H1 (cell line): ENCODE results near the gene PXDN. TPM values are rescaled to one million over a fixed set of nuclear protein-coding genes. Genes with fewer than 3 reads are reported as not detected.

Source experiments
- CTCF ChIA-PET: fragments of 300-600 bp; sonication (Branson Sonifier 250); formaldehyde crosslinking; loops from one replicate; lab custom pipeline; 2021; ENCODE audit not compliant: partially characterized antibody; lab: Charles Lee
- POLR2A ChIA-PET: fragments of 300-600 bp; sonication (Branson Sonifier 250); formaldehyde crosslinking; loops from one replicate; lab custom pipeline; 2021; ENCODE audit warnings: inconsistent platforms; ENCODE audit not compliant: partially characterized antibody; lab: Charles Lee
- DNase-seq, 2 experiments: peaks; one replicate each; pipeline versions ENCODE4 v3.0.0 to v3.0.0-alpha.2; 2010 to 2022; ENCODE audit warnings: low spot score in 2 of 2, low read depth in 1 of 2, mixed read lengths in 1 of 2
- FAIRE-seq: peaks from 2 replicates; lab custom pipeline; 2011; peaks lifted over from hg19 to GRCh38; lab: Jason Lieb, UNC
- H2AFZ ChIP-seq: 2 replicates; pipeline ENCODE4 v1.8.1; 2012; ENCODE audit warnings: low read length, inconsistent platforms
- H2AK5ac ChIP-seq: 2 replicates; pipeline ENCODE4 v1.6.1; 2013; ENCODE audit warnings: low read depth, low read length
- H2BK120ac ChIP-seq: replicated peaks from 2 replicates; pipeline ENCODE3; 2013; ENCODE audit warnings: low read depth, low read length, inconsistent platforms
- H2BK12ac ChIP-seq: 2 replicates; pipeline ENCODE4 v1.6.1; 2013; ENCODE audit warnings: low read depth, low read length
- H2BK15ac ChIP-seq: 2 replicates; pipeline ENCODE4 v1.6.1; 2013; ENCODE audit warnings: low read length
- H2BK20ac ChIP-seq: 2 replicates; pipeline ENCODE4 v1.6.1; 2013; ENCODE audit warnings: low read length
- H2BK5ac ChIP-seq: 2 replicates; pipeline ENCODE4 v1.6.1; 2013; ENCODE audit warnings: low read depth, low read length
- H3K14ac ChIP-seq: 2 replicates; pipeline ENCODE4 v1.6.1; 2013; ENCODE audit warnings: inconsistent platforms; ENCODE audit not compliant: insufficient read length
- H3K18ac ChIP-seq: 2 replicates; pipeline ENCODE4 v1.6.1; 2013; ENCODE audit warnings: low read length; ENCODE audit errors: extremely low read depth
- H3K23ac ChIP-seq: 2 replicates; pipeline ENCODE4 v1.6.1; 2013; ENCODE audit warnings: inconsistent platforms; ENCODE audit not compliant: insufficient read length
- H3K23me2 ChIP-seq: 2 replicates; pipeline ENCODE4 v1.6.1; 2013; ENCODE audit warnings: low read depth, low read length
- H3K27ac ChIP-seq: 2 replicates; pipeline ENCODE4 v1.6.1; 2011; ENCODE audit warnings: low read depth, low read length, inconsistent platforms
- H3K27me3 ChIP-seq, 4 experiments: replicated peaks in 1 of 4; 1 replicate in 1 of 4; 2 replicates in 3 of 4; pipeline versions ENCODE4 v1.6.1 to v1.8.1; 2011 to 2013; ENCODE audit warnings: low read length in 3 of 4, mild to moderate bottlenecking in 3 of 4, inconsistent platforms in 2 of 4, mixed read lengths in 2 of 4, moderate library complexity in 1 of 4; ENCODE audit not compliant: control insufficient read depth in 3 of 4, insufficient read depth in 3 of 4; ENCODE audit errors: extremely low read depth in 1 of 4
- H3K36me3 ChIP-seq, 4 experiments: 2 replicates each; pipeline versions ENCODE4 v1.6.1 to v1.8.1; 2011 to 2013; ENCODE audit warnings: mild to moderate bottlenecking in 4 of 4, low read length in 3 of 4, moderate library complexity in 2 of 4, control low read depth in 1 of 4, inconsistent platforms in 1 of 4; ENCODE audit not compliant: insufficient read depth in 4 of 4, control insufficient read depth in 2 of 4
- H3K4ac ChIP-seq: replicated peaks from 2 replicates; pipeline ENCODE3; 2013; ENCODE audit warnings: low read length, low read depth, mixed read lengths, inconsistent platforms; ENCODE audit not compliant: insufficient read length
- H3K4me1 ChIP-seq, 4 experiments: replicated peaks in 1 of 4; 1 replicate in 1 of 4; 2 replicates in 3 of 4; pipeline versions ENCODE4 v1.6.1 to v1.8.1; 2011 to 2013; ENCODE audit warnings: low read length in 3 of 4, inconsistent platforms in 2 of 4, mixed read lengths in 1 of 4; ENCODE audit not compliant: insufficient read depth in 4 of 4, control insufficient read depth in 3 of 4
- H3K4me2 ChIP-seq, 2 experiments: 2 replicates each; pipeline versions ENCODE4 v1.6.1 to v1.8.1; 2011 to 2013; ENCODE audit warnings: low read depth in 2 of 2, low read length in 2 of 2, control low read depth in 1 of 2, inconsistent platforms in 1 of 2, mild to moderate bottlenecking in 1 of 2; ENCODE audit not compliant: insufficient read depth in 1 of 2
- H3K4me3 ChIP-seq, 4 experiments: fragments of 200-600, 300-600 bp in 1 of 4; sonication (generic), shearing (Covaris generic), sonication (Bioruptor Twin) in 1 of 4; 2 replicates each; pipeline versions ENCODE4 v1.5.1 to v1.8.1; 2011 to 2016; ENCODE audit warnings: low read length in 4 of 4, low read depth in 3 of 4, control low read depth in 2 of 4, inconsistent platforms in 2 of 4, mild to moderate bottlenecking in 2 of 4, mixed read lengths in 1 of 4, moderate library complexity in 1 of 4; ENCODE audit not compliant: insufficient read depth in 2 of 4; ENCODE audit errors: extremely low read depth in 1 of 4
- H3K56ac ChIP-seq: replicated peaks from 2 replicates; pipeline ENCODE3; 2013; ENCODE audit warnings: low read depth, mild to moderate bottlenecking, mixed read lengths, low read length, inconsistent platforms; ENCODE audit not compliant: insufficient read length
- H3K79me1 ChIP-seq: 2 replicates; pipeline ENCODE4 v1.6.1; 2013; ENCODE audit warnings: low read depth, low read length, control low read depth
- H3K79me2 ChIP-seq, 2 experiments: 2 replicates each; pipeline versions ENCODE4 v1.6.1 to v1.8.1; 2012 to 2013; ENCODE audit warnings: low read length in 2 of 2, mild to moderate bottlenecking in 2 of 2, inconsistent platforms in 1 of 2; ENCODE audit not compliant: insufficient read depth in 2 of 2, control insufficient read depth in 1 of 2
- H3K9ac ChIP-seq, 4 experiments: replicated peaks in 1 of 4; 1 replicate in 1 of 4; 2 replicates in 3 of 4; pipeline versions ENCODE4 v1.6.1 to v1.8.1; 2011 to 2013; ENCODE audit warnings: low read depth in 3 of 4, low read length in 3 of 4, control low read depth in 2 of 4, mild to moderate bottlenecking in 2 of 4, moderate library complexity in 2 of 4, inconsistent platforms in 1 of 4; ENCODE audit errors: extremely low read depth in 1 of 4
- H3K9me3 ChIP-seq, 2 experiments: 2 replicates each; pipeline versions ENCODE4 v1.6.1 to v1.8.1; 2012 to 2013; ENCODE audit warnings: mild to moderate bottlenecking in 2 of 2, moderate library complexity in 2 of 2, control low read depth in 1 of 2, inconsistent platforms in 1 of 2, low read depth in 1 of 2, low read length in 1 of 2, mixed read lengths in 1 of 2; ENCODE audit not compliant: insufficient read depth in 2 of 2
- H4K20me1 ChIP-seq, 2 experiments: replicated peaks in 1 of 2; 2 replicates each; pipeline versions ENCODE3 to v1.8.1; 2011 to 2013; ENCODE audit warnings: inconsistent platforms in 2 of 2, low read length in 2 of 2, mild to moderate bottlenecking in 1 of 2; ENCODE audit not compliant: insufficient read depth in 2 of 2, control insufficient read depth in 1 of 2
- H4K5ac ChIP-seq: 2 replicates; pipeline ENCODE4 v1.6.1; 2013; ENCODE audit warnings: low read length, low read depth, mixed read lengths, inconsistent platforms; ENCODE audit not compliant: insufficient read length
- H4K8ac ChIP-seq: 2 replicates; pipeline ENCODE4 v1.8.0; 2013; ENCODE audit warnings: mild to moderate bottlenecking, moderate library complexity, low read length, inconsistent platforms; ENCODE audit not compliant: insufficient read depth; ENCODE audit errors: extremely low read depth
- H4K91ac ChIP-seq: replicated peaks from 2 replicates; pipeline ENCODE3; 2013; ENCODE audit warnings: low read length, mixed read lengths, inconsistent platforms; ENCODE audit not compliant: insufficient read length
- CBX8 ChIP-seq: fragments of 300-800, 300-1000 bp; sonication (generic); IDR thresholded peaks from 2 replicates; pipeline ENCODE4 v1.7.1; 2016; ENCODE audit warnings: low read depth, low read length, borderline replicate concordance
- SUZ12 ChIP-seq: fragments of 200-600 bp; sonication (generic); IDR thresholded peaks from 2 replicates; pipeline ENCODE4 v1.6.1; 2012; ENCODE audit warnings: mild to moderate bottlenecking, inconsistent platforms, low read length, moderate library complexity, mixed read lengths
- WGBS, 2 experiments: shearing (Covaris generic) in 1 of 2; methylation state at CpG; one replicate each; pipeline versions ENCODE4 v1.1.6 to v1.1.7; 2013 to 2015; ENCODE audit warnings: low lambda C conversion rate in 2 of 2, mixed read lengths in 2 of 2, inconsistent platforms in 1 of 2, low coverage in 1 of 2, missing lambda C conversion rate in 1 of 2; ENCODE audit not compliant: insufficient replicate concordance in 2 of 2, insufficient coverage in 1 of 2, insufficient read length in 1 of 2; ENCODE audit errors: extremely low coverage in 1 of 2, missing lambda C conversion rate in 1 of 2; 5-methylcytosine and 5-hydroxymethylcytosine counted together
- polyA plus RNA-seq, 7 experiments: library from polyadenylated mRNA; depleted of rRNA in 3 of 7; stranded (reverse) in 5 of 7; unstranded in 2 of 7; fragments of >200 nt in 5 of 7; fragments of 200-250 nt in 2 of 7; gene quantifications; 1 replicate in 5 of 7; 2 replicates in 1 of 7; 4 replicates in 1 of 7; pipeline versions ENCODE4 v1.2.1 to v1.2.3, GENCODE V29; 2011 to 2013; ENCODE audit warnings: missing spikeins in 2 of 7, mixed read lengths in 2 of 7
- total RNA-seq: library from RNA; stranded (reverse); fragmentation: NEBNext Ultra II Directional; extraction: Animal tissue kit (Norgen Biotek cat#: 25700); gene quantifications from 2 replicates; pipeline ENCODE4 v1.2.1, GENCODE V29; 2021

Gene PXDN
- total and polyA plus RNA-seq, 2 of the 8 experiments (the other 6 are each of a cell fraction or from before 2014, with no cell fraction given) = 104 to 141 TPM

DNA sequence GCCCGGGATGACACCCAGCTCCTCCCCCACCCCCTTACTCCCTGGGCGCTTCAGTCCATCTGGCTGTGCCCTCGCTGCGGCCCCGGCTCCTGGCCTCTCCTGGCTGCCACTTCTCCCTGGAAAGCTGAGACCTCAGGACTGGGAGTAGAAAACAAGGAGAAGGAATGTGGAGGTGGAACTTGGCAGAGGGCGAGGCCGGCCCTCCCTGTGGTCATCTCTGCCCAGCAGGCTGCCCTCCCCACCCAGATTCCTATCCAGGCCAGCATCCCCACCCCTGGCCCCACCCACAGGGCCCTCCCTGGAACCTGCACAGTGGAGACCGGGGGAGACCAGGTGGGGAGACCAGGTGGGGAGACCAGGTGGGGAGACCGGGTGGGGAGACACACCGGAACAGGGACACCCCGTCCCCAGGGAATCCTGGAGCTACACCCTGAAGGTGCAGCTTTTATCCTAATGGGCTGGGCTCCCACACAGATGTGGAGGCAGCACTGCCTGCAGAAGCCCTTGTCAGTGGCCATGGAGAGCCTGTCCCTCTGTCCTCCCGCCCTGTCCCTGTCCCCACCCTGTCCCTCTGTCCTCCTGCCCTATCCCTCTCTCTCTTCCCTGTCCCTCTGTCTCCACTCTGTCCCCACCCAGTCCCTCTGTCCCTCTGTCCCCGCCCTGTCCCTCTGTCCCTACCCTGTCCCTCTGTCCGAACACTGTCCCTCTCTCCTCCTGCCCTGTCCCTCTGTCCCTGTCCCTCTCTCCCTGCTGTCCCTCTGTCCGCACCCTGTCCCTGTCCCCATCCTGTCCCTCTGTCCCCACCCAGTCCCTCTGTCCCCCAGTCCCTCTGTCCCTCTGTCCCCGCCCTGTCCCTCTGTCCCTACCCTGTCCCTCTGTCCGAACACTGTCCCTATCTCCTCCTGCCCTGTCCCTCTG lies 157.1 kb downstream of the PXDN start:
- no peak overlapping the region for H3K23ac ChIP-seq
- H4K8ac ChIP-seq = no peak overlapping the region; the same call in 1 of the 2 replicates
- H4K20me1 ChIP-seq = no peaks in the 10 kb centered on the region
- FAIRE-seq (no peak), DNase-seq (no peak)
- H3K79me1 ChIP-seq = no peaks in the 10 kb centered on the region
- no peaks in the 10 kb centered on the region for H3K9me3 ChIP-seq
- no peak overlapping the region for H2BK20ac ChIP-seq
- H3K56ac ChIP-seq = no peak overlapping the region
- ChIA-PET CTCF (interaction anchor here (1.2 to 6.9 kb wide), 7 partner anchors 19 to 300 kb away, joined by 3 to 68 read pairs (median 5); no protein-coding TSS in a partner anchor), POLR2A (interaction anchor here (0.7 to 1.3 kb wide), 4 partner anchors 27 to 55 kb away, joined by 3 to 7 read pairs (median 3); no protein-coding TSS in a partner anchor)
- H2BK12ac ChIP-seq = no peak overlapping the region
- H3K9ac ChIP-seq = no peak overlapping the region
- no peaks in the 10 kb centered on the region for H3K36me3 ChIP-seq
- no peak overlapping the region for H2BK120ac ChIP-seq
- H3K14ac ChIP-seq = no peak overlapping the region
- no peak for TF ChIP-seq CBX8
- TF ChIP-seq SUZ12 = no peak
- H3K4ac ChIP-seq = no peak overlapping the region
- H2AK5ac ChIP-seq = no peak overlapping the region; the same call in 1 of the 2 replicates
- peaks cover 0 to 18% (median 8%) of the 10 kb centered on the region in 4 experiments; a peak in 6 of 7 replicates for H3K4me1 ChIP-seq
- no peaks in the 10 kb centered on the region for H3K27me3 ChIP-seq
- H3K23me2 ChIP-seq = no peaks in the 10 kb centered on the region
- no peak overlapping the region for H3K27ac ChIP-seq
- H4K91ac ChIP-seq = no peak overlapping the region
- no peak overlapping the region for H3K4me2 ChIP-seq
- 88% methylated on average over 12 of the region's 17 CpGs; no CpG with 5 or more reads in 1 of the 2 experiments for WGBS, 2 experiments
- no peak overlapping the region for H3K4me3 ChIP-seq
- H3K79me2 ChIP-seq = no peaks in the 10 kb centered on the region
- no peak overlapping the region for H4K5ac ChIP-seq
- H2AFZ ChIP-seq = no peak overlapping the region
- no peak overlapping the region for H2BK5ac ChIP-seq
- H2BK15ac ChIP-seq = no peak overlapping the region
- no peak overlapping the region for H3K18ac ChIP-seq
